SK-N-SH treated with all-trans-retinoic acid at 6 μM for 48 hours (cell line): ENCODE data around the gene RAB41.

ENCODE experiments used
- ATAC-seq: fragments of 200-7000 bp; cut with Tn5 transposase; 3 replicates; pipeline ENCODE4 v1.9.1; 2020; ENCODE audit warnings: mild to moderate bottlenecking, moderate library complexity
- ARNTL ChIP-seq: fragments of 450-650 bp; formaldehyde crosslinking; IDR thresholded peaks from 2 replicates; pipeline ENCODE4 v1.5.0; 2020; ENCODE audit warnings: low read depth, mild to moderate bottlenecking, moderate library complexity, borderline replicate concordance
- BACH2 ChIP-seq: fragments of 250-450 bp; sonication (Bioruptor Pico); IDR thresholded peaks from 2 replicates; pipeline ENCODE4 v1.9.0; 2021; ENCODE audit warnings: mild to moderate bottlenecking, borderline replicate concordance
- CSDC2 ChIP-seq: fragments of 250-450 bp; sonication (Bioruptor Pico); IDR thresholded peaks from 2 replicates; pipeline ENCODE4 v1.5.0; 2020; ENCODE audit warnings: mild to moderate bottlenecking, moderate library complexity
- GLIS3 ChIP-seq: fragments of 250-450 bp; sonication (Bioruptor Pico); IDR thresholded peaks from 2 replicates; pipeline ENCODE4 v1.5.0; 2020; ENCODE audit warnings: mild to moderate bottlenecking, moderate library complexity
- ISL1 ChIP-seq: fragments of 250-450 bp; sonication (Bioruptor Pico); IDR thresholded peaks from 2 replicates; pipeline ENCODE4 v2.1.2; 2022; ENCODE audit warnings: mild to moderate bottlenecking, moderate library complexity
- OSR1 ChIP-seq: fragments of 250-450 bp; sonication (Bioruptor Pico); IDR thresholded peaks from 2 replicates; pipeline ENCODE4 v1.8.0; 2022; ENCODE audit warnings: moderate library complexity, mild to moderate bottlenecking, inconsistent platforms
- PPARA ChIP-seq: fragments of 250-450 bp; sonication (Bioruptor Pico); IDR thresholded peaks from 2 replicates; pipeline ENCODE4 v1.5.0; 2020; ENCODE audit warnings: mild to moderate bottlenecking, borderline replicate concordance
- SNAI2 ChIP-seq: fragments of 250-450 bp; sonication (Bioruptor Pico); IDR thresholded peaks from 2 replicates; pipeline ENCODE4 v1.5.0; 2020; ENCODE audit warnings: mild to moderate bottlenecking, moderate library complexity
- TCF4 ChIP-seq: fragments of 250-450 bp; sonication (Bioruptor Pico); IDR thresholded peaks from 2 replicates; pipeline ENCODE4 v1.8.0; 2021; ENCODE audit warnings: mild to moderate bottlenecking, moderate library complexity, borderline replicate concordance
- TOX ChIP-seq: fragments of 250-450 bp; sonication (Bioruptor Pico); IDR thresholded peaks from 2 replicates; pipeline ENCODE4 v1.8.0; 2021; ENCODE audit warnings: mild to moderate bottlenecking, moderate library complexity, borderline replicate concordance
- ZC3H10 ChIP-seq: fragments of 250-450 bp; sonication (Bioruptor Pico); IDR thresholded peaks from 2 replicates; pipeline ENCODE4 v1.5.1; 2021; ENCODE audit warnings: mild to moderate bottlenecking, moderate library complexity
- ZFP3 ChIP-seq: fragments of 250-450 bp; sonication (Bioruptor Pico); IDR thresholded peaks from 2 replicates; pipeline ENCODE4 v1.5.0; 2020; ENCODE audit warnings: mild to moderate bottlenecking, moderate library complexity
- ZFP30 ChIP-seq: fragments of 450-650 bp; formaldehyde crosslinking; IDR thresholded peaks from 2 replicates; pipeline ENCODE4 v1.5.0; 2022; ENCODE audit warnings: mild to moderate bottlenecking, moderate library complexity
- ZNF70 ChIP-seq: fragments of 450-650 bp; formaldehyde crosslinking; IDR thresholded peaks from 2 replicates; pipeline ENCODE4 v1.5.0; 2020; ENCODE audit warnings: mild to moderate bottlenecking, moderate library complexity
- ZNF8 ChIP-seq: fragments of 450-650 bp; formaldehyde crosslinking; IDR thresholded peaks from 2 replicates; pipeline ENCODE4 v1.5.0; 2020; ENCODE audit warnings: mild to moderate bottlenecking, moderate library complexity
- TF ChIP-seq, protein P1 (sequence below): fragments of 250-450 bp; sonication (Bioruptor Pico); IDR thresholded peaks from 2 replicates; pipeline ENCODE4 v1.5.1; 2020; ENCODE audit warnings: low read depth, mild to moderate bottlenecking, moderate library complexity
- TF ChIP-seq, protein P2 (sequence below): fragments of 250-450 bp; sonication (Bioruptor Pico); IDR thresholded peaks from 2 replicates; pipeline ENCODE4 v1.8.0; 2020; ENCODE audit warnings: mild to moderate bottlenecking, moderate library complexity, borderline replicate concordance
- TF ChIP-seq, protein P3 (sequence below): fragments of 250-450 bp; sonication (Bioruptor Pico); IDR thresholded peaks from 2 replicates; pipeline ENCODE4 v1.8.0; 2021; ENCODE audit warnings: low read depth, mild to moderate bottlenecking, moderate library complexity, borderline replicate concordance
- TF ChIP-seq, protein P4 (sequence below): fragments of 250-450 bp; sonication (Bioruptor Pico); IDR thresholded peaks from 2 replicates; pipeline ENCODE4 v1.5.0; 2020; ENCODE audit warnings: mild to moderate bottlenecking, moderate library complexity
- TF ChIP-seq, protein P5 (sequence below): fragments of 250-450 bp; sonication (Bioruptor Pico); IDR thresholded peaks from 2 replicates; pipeline ENCODE4 v1.5.1; 2021; ENCODE audit warnings: mild to moderate bottlenecking, moderate library complexity

The RAB41 gene

DNA sequence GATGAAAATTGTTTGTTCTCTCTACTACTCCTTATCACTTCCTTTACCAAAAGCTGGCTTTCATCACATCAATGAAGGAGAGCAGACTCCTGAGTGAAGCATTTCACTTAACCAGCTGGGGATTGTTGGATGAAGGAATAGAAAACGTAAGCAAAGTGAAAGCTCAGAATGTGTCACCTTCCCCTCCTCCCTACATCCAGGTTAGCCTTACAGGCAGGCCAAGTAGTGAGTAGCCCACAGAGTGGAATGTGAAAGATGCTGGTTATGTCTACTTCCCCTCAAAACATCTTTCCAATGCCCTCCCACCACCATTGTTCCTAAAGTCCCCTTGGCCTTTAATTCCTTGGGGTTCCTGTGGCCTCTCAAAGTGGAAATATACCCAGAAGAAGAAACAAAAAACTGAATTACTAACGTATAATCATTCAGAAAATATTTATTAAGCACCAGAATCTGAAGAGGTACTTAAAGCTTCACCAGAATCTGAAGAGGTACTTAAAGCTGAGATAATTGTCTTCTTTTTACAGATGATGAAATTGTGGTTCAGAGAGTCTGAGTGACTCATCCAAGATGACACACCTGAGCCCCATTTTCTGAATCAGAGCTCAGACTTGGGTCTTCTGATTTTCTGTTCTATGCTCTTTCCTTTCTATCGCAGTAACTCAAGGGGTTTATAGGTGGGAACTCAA lies 28.5 kb upstream of the RAB41 start:
- TF ChIP-seq ZFP30 (CRISPR knock-in tag): no peak
- no peak for TF ChIP-seq CSDC2
- TF ChIP-seq SNAI2 (CRISPR knock-in tag): no peak
- no peak for TF ChIP-seq OSR1
- TF ChIP-seq TCF4 (CRISPR knock-in tag): no peak
- no peak for TF ChIP-seq GLIS3 (CRISPR knock-in tag)
- TF ChIP-seq, protein P1, sequence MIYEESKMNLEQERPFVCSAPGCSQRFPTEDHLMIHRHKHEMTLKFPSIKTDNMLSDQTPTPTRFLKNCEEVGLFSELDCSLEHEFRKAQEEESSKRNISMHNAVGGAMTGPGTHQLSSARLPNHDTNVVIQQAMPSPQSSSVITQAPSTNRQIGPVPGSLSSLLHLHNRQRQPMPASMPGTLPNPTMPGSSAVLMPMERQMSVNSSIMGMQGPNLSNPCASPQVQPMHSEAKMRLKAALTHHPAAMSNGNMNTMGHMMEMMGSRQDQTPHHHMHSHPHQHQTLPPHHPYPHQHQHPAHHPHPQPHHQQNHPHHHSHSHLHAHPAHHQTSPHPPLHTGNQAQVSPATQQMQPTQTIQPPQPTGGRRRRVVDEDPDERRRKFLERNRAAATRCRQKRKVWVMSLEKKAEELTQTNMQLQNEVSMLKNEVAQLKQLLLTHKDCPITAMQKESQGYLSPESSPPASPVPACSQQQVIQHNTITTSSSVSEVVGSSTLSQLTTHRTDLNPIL: no peak
- TF ChIP-seq, protein P2, sequence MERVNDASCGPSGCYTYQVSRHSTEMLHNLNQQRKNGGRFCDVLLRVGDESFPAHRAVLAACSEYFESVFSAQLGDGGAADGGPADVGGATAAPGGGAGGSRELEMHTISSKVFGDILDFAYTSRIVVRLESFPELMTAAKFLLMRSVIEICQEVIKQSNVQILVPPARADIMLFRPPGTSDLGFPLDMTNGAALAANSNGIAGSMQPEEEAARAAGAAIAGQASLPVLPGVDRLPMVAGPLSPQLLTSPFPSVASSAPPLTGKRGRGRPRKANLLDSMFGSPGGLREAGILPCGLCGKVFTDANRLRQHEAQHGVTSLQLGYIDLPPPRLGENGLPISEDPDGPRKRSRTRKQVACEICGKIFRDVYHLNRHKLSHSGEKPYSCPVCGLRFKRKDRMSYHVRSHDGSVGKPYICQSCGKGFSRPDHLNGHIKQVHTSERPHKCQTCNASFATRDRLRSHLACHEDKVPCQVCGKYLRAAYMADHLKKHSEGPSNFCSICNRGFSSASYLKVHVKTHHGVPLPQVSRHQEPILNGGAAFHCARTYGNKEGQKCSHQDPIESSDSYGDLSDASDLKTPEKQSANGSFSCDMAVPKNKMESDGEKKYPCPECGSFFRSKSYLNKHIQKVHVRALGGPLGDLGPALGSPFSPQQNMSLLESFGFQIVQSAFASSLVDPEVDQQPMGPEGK (CRISPR knock-in tag): no peak
- no peak for TF ChIP-seq TOX (CRISPR knock-in tag)
- TF ChIP-seq ARNTL (CRISPR knock-in tag): no peak
- no peak for TF ChIP-seq ZNF8 (CRISPR knock-in tag)
- TF ChIP-seq, protein P3, sequence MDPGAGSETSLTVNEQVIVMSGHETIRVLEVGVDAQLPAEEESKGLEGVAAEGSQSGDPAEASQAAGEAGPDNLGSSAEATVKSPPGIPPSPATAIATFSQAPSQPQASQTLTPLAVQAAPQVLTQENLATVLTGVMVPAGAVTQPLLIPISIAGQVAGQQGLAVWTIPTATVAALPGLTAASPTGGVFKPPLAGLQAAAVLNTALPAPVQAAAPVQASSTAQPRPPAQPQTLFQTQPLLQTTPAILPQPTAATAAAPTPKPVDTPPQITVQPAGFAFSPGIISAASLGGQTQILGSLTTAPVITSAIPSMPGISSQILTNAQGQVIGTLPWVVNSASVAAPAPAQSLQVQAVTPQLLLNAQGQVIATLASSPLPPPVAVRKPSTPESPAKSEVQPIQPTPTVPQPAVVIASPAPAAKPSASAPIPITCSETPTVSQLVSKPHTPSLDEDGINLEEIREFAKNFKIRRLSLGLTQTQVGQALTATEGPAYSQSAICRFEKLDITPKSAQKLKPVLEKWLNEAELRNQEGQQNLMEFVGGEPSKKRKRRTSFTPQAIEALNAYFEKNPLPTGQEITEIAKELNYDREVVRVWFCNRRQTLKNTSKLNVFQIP (CRISPR knock-in tag): no peak
- ATAC-seq: no peak

DNA sequence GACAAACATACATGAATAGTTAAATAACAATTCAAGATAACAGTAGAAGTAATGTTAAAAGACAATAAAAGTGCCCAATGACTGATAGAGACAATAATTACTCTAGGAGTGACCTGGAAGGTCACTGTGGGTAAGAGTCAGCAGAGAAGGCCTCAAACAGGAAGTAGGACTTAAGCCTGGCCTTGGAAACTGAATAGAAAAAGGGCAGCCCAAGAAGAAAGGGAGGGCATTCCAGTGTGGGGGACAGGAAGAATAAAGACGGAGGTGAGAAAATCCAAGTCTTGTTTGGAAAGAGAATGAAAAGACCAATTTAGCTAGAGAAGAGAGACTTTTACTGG lies 27.9 kb upstream of the RAB41 start:
- TF ChIP-seq TOX (CRISPR knock-in tag) (no peak), PPARA (CRISPR knock-in tag) (no peak), ZC3H10 (no peak)
- no peak for ATAC-seq

DNA sequence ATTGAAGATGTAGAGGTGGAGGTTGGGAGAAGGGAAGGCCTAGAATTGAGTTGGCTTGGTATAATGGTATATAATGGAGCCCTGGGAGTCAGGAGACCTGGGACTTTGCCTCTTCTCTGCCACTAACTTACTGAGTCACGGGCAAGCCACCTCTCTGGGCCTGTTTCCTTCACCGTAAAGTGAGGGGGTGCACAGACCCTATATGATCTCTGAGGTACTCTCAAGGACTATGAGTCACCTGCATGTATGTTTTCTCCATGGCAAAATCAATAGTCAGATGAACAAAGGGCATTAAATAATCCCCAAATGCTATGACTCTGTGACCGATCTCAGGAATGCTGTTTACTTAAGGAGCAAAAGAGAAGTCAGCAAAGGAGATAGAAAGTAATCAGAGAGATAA lies 27.1 kb upstream of the RAB41 start:
- TF ChIP-seq, protein P4, sequence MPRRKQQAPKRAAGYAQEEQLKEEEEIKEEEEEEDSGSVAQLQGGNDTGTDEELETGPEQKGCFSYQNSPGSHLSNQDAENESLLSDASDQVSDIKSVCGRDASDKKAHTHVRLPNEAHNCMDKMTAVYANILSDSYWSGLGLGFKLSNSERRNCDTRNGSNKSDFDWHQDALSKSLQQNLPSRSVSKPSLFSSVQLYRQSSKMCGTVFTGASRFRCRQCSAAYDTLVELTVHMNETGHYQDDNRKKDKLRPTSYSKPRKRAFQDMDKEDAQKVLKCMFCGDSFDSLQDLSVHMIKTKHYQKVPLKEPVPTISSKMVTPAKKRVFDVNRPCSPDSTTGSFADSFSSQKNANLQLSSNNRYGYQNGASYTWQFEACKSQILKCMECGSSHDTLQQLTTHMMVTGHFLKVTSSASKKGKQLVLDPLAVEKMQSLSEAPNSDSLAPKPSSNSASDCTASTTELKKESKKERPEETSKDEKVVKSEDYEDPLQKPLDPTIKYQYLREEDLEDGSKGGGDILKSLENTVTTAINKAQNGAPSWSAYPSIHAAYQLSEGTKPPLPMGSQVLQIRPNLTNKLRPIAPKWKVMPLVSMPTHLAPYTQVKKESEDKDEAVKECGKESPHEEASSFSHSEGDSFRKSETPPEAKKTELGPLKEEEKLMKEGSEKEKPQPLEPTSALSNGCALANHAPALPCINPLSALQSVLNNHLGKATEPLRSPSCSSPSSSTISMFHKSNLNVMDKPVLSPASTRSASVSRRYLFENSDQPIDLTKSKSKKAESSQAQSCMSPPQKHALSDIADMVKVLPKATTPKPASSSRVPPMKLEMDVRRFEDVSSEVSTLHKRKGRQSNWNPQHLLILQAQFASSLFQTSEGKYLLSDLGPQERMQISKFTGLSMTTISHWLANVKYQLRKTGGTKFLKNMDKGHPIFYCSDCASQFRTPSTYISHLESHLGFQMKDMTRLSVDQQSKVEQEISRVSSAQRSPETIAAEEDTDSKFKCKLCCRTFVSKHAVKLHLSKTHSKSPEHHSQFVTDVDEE (CRISPR knock-in tag): no peak
- TF ChIP-seq CSDC2: no peak
- TF ChIP-seq PPARA (CRISPR knock-in tag): no peak
- TF ChIP-seq GLIS3 (CRISPR knock-in tag): no peak
- TF ChIP-seq ZFP30 (CRISPR knock-in tag): no peak
- TF ChIP-seq ZNF70: no peak
- TF ChIP-seq, protein P5, sequence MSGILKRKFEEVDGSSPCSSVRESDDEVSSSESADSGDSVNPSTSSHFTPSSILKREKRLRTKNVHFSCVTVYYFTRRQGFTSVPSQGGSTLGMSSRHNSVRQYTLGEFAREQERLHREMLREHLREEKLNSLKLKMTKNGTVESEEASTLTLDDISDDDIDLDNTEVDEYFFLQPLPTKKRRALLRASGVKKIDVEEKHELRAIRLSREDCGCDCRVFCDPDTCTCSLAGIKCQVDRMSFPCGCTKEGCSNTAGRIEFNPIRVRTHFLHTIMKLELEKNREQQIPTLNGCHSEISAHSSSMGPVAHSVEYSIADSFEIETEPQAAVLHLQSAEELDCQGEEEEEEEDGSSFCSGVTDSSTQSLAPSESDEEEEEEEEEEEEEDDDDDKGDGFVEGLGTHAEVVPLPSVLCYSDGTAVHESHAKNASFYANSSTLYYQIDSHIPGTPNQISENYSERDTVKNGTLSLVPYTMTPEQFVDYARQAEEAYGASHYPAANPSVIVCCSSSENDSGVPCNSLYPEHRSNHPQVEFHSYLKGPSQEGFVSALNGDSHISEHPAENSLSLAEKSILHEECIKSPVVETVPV (CRISPR knock-in tag): no peak
- no peak for TF ChIP-seq TOX (CRISPR knock-in tag)
- no peak for TF ChIP-seq ZC3H10
- no peak for TF ChIP-seq BACH2 (CRISPR knock-in tag)
- TF ChIP-seq TCF4 (CRISPR knock-in tag): no peak
- no peak for TF ChIP-seq OSR1
- TF ChIP-seq, protein P2 (CRISPR knock-in tag): no peak
- no peak for TF ChIP-seq ZFP3 (CRISPR knock-in tag)
- no peak for TF ChIP-seq SNAI2 (CRISPR knock-in tag)
- no peak for TF ChIP-seq ISL1
- ATAC-seq: no peak
